ENCODE data around the gene BCL2L15.

Gene BCL2L15

DNA sequence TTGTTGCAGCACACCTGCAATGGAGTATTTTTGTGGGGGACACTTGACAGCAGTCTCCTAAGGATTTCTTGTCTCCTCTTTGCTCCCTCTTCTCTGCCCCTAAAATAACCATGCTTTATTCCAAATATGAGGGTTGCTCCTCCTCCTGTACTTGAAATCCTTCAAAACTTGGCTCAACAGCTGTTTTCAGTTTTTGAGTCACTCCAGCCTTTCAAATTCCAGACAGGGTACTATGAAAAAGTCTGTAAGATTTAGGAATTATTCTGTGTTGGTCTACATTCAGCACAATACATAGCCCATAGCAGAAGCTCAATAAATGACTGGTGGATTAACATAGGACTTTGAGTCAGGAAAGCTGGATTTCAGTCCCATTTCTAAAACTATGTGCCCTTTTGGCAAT, 11.7 kb upstream of the BCL2L15 start:
- no peak overlapping the region for H3K4me3 ChIP-seq (ENCODE audit: low read depth, low read length)
- TF ChIP-seq CTCF (IDR thresholded peaks at IDR 0.05; ENCODE audit: insufficient read depth, low read depth, low read length, missing control alignments), result no peak
- no peak for DNase-seq (ENCODE audit: low read depth)

DNA sequence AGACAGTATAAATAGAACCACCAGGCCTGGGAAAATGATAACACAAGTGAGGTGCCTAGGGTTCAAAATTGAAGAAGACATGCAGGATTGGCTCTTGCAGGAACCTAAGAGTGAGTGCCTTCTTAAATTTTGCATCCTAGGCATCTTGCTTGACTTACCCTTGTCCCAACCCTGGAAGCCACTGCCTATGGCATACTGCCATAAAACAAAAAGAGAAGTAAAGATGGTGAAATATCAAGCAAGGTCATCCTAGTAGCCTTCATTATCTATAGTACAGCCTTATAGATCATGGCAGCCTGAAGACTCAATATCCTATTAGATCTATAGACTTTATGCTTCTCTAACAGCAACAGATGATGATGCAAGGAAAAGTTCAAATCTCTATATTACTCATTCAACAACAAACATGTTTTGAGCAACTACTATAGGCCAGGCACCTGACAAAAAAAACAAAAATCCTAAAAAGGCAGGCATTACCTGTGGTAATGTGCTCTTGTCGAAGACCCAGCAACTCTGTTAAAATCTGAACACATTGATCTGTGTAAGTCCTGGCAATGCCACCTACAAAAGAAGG, 10.9 kb upstream of the BCL2L15 start:
- TF ChIP-seq CTCF (IDR thresholded peaks at IDR 0.05; ENCODE audit: insufficient read depth, low read depth, low read length, missing control alignments), result no peak
- no peak for DNase-seq (ENCODE audit: low read depth)
- no peak overlapping the region for H3K4me3 ChIP-seq (ENCODE audit: low read depth, low read length)

- no peak overlapping the region for H3K4me3 ChIP-seq (ENCODE audit: low read depth, low read length)
- no peak for DNase-seq (ENCODE audit: low read depth)
- TF ChIP-seq CTCF (IDR thresholded peaks at IDR 0.05; ENCODE audit: insufficient read depth, low read depth, low read length, missing control alignments), result no peak
Observed at GRCh38 chr1:113895961-113896360, 8.6 kb upstream of the BCL2L15 start.

- no peak for DNase-seq (ENCODE audit: low read depth)
- no peak for TF ChIP-seq CTCF (IDR thresholded peaks at IDR 0.05; ENCODE audit: insufficient read depth, low read depth, low read length, missing control alignments)
Observed at GRCh38 chr1:113895098-113895497, 7.7 kb upstream of the BCL2L15 start.

GRCh38 chr1:113893267-113893666, 5.9 kb upstream of the BCL2L15 start:
- no peak overlapping the region for H3K4me3 ChIP-seq (ENCODE audit: low read depth, low read length)
- no peak for TF ChIP-seq CTCF (IDR thresholded peaks at IDR 0.05; ENCODE audit: insufficient read depth, low read depth, low read length, missing control alignments)
- DNase-seq (ENCODE audit: low read depth), result no peak

More at GRCh38 chr1:113895098-113895497, 7.7 kb upstream of the BCL2L15 start:
- H3K4me3 ChIP-seq (ENCODE audit: low read depth, low read length), result no peak overlapping the region

DNA sequence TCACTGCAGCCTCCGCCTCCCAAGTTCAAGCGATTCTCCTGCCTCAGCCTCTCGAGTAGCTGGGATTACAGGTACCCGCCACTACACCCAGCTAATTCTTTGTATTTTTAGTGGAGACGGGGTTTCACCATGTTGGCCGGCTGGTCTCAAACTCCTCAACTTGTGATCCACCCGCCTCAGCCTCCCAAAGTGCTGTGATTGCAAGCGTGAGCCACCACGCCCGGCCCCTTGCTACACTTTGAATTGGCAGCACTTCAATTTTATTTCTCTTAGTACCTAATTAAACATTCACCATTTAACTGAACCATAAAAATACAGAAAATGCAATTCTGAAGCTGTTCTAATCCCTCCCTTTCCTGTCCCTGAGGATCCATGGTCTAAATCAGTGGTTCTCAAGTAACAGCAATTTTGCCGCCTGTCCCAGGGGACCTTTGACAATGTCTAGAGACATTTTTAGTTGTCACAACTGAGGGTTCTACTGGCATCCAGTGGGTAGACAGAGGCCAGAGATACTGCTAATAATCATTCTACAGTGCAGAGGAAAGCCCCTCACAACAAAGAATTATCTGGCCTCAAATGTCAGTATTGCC, 4.3 kb upstream of the BCL2L15 start:
- no peak for TF ChIP-seq CTCF (IDR thresholded peaks at IDR 0.05; ENCODE audit: insufficient read depth, low read depth, low read length, missing control alignments)
- no peak for DNase-seq (ENCODE audit: low read depth)
- no peak overlapping the region for H3K4me3 ChIP-seq (ENCODE audit: low read depth, low read length)

GRCh38 chr1:113890816-113891215, 3.4 kb upstream of the BCL2L15 start:
- TF ChIP-seq CTCF (IDR thresholded peaks at IDR 0.05; ENCODE audit: insufficient read depth, low read depth, low read length, missing control alignments), result no peak
- no peak overlapping the region for H3K4me3 ChIP-seq (ENCODE audit: low read depth, low read length)
- no peak for DNase-seq (ENCODE audit: low read depth)
